Subcutaneous adipose tissue (tissue), 4 donors: ENCODE data around the gene IL1RAPL2. TPM values are rescaled to one million over a fixed set of nuclear protein-coding genes. Genes with fewer than 3 reads are reported as not detected.

Source experiments
- total RNA-seq, 4 donors: library from RNA; depleted of rRNA; stranded (reverse); fragments of >200 nt; gene quantifications; one replicate each; pipeline ENCODE4 v1.1.0, GENCODE V29; 2016
- TF ChIP-seq, protein P1 (sequence below): fragments of 450-650 bp; IDR thresholded peaks from one replicate; pipeline ENCODE4 v1.5.1; 2016; ENCODE audit warnings: low read depth, mild to moderate bottlenecking, control low read depth, antibody characterized with exemption, moderate library complexity

The IL1RAPL2 gene
- total RNA-seq, 4 donors from 2014 or later, result 0.17 TPM; not detected in 3

- TF ChIP-seq, protein P1, sequence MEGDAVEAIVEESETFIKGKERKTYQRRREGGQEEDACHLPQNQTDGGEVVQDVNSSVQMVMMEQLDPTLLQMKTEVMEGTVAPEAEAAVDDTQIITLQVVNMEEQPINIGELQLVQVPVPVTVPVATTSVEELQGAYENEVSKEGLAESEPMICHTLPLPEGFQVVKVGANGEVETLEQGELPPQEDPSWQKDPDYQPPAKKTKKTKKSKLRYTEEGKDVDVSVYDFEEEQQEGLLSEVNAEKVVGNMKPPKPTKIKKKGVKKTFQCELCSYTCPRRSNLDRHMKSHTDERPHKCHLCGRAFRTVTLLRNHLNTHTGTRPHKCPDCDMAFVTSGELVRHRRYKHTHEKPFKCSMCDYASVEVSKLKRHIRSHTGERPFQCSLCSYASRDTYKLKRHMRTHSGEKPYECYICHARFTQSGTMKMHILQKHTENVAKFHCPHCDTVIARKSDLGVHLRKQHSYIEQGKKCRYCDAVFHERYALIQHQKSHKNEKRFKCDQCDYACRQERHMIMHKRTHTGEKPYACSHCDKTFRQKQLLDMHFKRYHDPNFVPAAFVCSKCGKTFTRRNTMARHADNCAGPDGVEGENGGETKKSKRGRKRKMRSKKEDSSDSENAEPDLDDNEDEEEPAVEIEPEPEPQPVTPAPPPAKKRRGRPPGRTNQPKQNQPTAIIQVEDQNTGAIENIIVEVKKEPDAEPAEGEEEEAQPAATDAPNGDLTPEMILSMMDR, result no peak
Measured at GRCh38 chrX:105191878-105192277, 625.9 kb downstream of the IL1RAPL2 start.

DNA sequence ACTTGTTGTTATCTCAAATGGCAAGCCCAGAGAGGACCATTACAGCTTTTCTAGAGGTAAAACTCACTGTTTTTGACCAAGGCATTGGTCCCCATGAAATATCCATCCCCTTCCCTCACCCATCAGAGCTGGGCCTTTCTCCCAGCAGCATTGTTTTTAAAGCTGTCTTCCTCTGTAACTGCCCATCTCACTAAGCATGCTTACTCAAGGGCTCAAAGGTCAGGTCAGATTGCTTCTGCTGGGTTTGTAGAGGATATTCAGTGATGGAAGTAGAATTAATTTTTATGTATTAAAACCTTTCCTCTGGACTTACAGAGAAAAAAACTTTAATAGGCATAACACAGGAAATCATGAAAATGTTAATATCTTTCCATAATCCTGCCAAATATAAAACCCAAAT is 643.4 kb downstream of the IL1RAPL2 start:
- TF ChIP-seq, protein P1, result no peak

DNA sequence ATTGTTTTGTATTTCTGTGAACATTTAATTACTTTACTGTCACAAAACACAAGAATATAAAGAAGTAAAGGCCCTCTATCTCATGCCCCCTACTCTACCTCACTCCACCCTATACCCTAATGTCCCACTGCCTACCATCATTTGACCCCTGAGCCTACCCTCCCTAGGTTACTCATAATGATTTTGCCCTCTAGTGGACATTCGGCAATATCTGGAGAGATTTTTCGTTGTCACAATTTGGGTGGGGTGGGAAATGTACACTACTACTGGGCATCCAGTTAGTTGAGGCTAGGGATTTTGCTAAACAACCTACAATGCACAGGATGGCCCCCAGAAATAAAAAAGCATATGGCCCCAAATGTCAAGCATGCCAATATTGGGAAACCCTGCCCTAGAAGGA is 644.3 kb downstream of the IL1RAPL2 start:
- TF ChIP-seq, protein P1, result no peak

DNA sequence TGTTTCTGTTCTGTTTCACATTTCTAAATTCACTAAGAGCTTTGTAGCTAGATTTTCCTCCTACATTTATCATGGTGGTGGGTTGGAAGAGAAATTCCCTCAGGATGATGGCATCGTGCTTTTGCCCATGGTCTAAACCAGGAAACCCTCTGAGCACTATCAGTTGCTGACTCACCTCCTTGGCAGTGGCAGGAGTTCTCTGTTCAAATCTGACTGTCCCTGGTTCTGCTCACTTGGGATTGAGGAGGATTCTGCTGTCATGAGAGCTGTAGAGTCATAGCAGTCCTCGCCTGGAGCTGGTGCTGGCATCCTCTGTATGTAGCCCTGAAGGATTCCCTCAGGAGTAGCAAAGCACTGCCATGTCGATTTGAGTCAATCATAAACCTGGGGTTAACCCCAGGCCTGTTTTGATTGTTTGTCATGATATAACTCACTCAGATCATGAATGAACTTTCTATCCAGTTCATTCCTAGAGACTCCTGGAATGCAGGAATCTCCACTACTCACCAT is 645.1 kb downstream of the IL1RAPL2 start:
- TF ChIP-seq, protein P1, result no peak

GRCh38 chrX:105219454-105220401 is 653.7 kb downstream of the IL1RAPL2 start:
- TF ChIP-seq, protein P1, result no peak

GRCh38 chrX:105220636-105221035 is 654.6 kb downstream of the IL1RAPL2 start, which contains the start of gene TEX13A:
TSS of gene TEX13A (minus strand) at chrX:105220694. CDS start at chrX:105220397, 297 bp downstream.
- TF ChIP-seq, protein P1, result no peak

DNA sequence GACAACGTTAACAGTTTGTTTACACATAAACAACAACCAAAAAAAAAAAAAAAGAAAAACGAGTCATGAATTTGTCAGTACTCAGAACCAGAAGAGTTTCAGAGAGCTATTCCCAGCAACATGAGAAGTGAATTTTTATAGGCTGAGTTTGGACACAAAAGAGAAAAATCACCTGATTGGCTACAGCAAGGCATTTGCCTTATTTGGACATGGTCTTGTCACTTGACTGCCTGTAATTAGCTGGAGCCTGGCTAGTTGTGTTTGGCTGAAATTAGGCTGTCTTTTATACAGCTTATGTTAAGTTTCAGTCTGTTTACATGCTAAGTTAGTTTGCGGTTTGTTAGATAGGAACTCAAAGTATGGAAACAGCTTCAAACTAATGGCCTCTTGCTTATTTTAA is 655.4 kb downstream of the IL1RAPL2 start:
- TF ChIP-seq, protein P1, result no peak
